ENCODE data around the gene PRDM7. TPM values are rescaled to one million over a fixed set of nuclear protein-coding genes. Genes with fewer than 3 reads are reported as not detected.

PRDM7 gene
- polyA plus RNA-seq, 10 donors, result 0.11 to 0.14 TPM; not detected in 8

DNA sequence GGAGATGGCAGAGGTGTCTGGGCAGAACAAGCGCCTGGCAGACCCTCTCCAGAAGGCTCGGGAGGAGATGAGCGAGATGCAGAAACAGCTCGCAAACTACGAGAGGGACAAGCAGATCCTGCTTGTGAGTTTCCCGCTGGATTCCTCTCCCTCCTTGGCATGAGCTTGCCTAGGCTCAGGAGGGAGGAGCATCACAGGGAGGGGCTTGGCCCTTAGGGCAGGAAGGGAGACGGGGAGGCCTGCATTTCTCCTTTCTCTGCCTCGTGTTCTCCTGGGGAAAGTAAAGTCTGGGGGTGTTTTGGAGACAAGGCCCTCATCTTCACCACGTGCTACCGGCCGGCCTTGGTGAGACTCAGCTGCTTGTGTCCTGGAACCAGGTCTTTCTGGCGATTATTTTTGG is 39.9 kb downstream of the PRDM7 start:
- DNase-seq, result peak in 1 of 3 donors; percentile 44

- no peak for DNase-seq
Observed at GRCh38 chr16:90035902-90036301, 41.2 kb downstream of the PRDM7 start.

DNA sequence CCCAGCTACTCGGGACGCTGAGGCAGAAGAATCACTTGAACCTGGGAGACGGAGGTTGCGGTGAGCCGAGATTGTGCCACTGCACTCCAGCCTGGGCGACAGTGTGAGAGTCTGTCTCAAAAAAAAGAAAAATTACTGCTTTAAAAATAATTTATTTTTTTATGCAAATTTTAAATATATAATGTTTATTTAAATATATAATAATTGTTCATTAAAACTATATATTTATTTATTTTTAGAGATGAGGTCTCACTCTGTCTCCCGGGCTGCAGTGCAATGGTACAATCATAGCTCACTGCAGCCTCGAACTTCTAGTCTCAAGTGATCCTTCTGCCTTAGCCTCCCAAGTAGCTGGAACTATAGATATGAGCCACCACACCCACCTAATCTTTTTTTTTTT is 42.6 kb downstream of the PRDM7 start:
- DNase-seq, result no peak

GRCh38 chr16:90033387-90033786 is 43.7 kb downstream of the PRDM7 start:
- DNase-seq, result no peak

GRCh38 chr16:90032674-90033331 is 44.3 kb downstream of the PRDM7 start:
- DNase-seq, result peak in 2 of 3 donors; percentile 30 to 72

DNA sequence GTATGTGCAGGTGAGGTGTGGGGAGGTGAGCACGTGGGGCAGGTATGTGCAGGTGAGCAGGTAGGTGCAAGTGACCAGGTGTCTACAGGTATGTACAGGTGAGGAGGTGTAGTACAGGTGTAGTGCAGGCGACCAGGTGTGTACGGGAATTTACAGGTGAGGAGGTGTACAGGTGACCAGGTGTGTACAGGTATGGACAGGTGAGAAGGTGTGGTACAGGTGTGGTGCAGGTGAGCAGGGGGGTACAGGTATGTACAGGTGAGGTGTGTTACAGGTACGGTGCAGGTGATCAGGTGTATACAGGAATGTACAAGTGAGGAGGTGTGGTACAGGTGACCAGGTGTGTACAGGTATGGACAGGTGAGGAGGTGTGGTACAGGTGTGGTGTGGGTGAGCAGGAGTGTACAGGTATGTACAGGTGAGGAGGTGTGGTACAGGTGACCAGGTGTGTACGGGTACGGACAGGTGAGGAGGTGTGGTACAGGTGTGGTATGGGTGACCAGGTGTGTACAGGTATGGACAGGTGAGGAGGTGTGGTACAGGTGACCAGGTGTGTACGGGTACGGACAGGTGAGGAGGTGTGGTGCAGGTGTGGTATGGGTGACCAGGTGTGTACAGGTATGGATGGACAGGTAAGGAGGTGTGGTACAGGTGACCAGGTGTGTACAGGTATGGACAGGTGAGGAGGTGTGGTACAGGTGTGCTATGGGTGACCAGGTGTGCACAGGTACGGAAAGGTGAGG is 45.0 kb downstream of the PRDM7 start:
- peak in 1 of 3 donors; percentile 63 for DNase-seq

DNA sequence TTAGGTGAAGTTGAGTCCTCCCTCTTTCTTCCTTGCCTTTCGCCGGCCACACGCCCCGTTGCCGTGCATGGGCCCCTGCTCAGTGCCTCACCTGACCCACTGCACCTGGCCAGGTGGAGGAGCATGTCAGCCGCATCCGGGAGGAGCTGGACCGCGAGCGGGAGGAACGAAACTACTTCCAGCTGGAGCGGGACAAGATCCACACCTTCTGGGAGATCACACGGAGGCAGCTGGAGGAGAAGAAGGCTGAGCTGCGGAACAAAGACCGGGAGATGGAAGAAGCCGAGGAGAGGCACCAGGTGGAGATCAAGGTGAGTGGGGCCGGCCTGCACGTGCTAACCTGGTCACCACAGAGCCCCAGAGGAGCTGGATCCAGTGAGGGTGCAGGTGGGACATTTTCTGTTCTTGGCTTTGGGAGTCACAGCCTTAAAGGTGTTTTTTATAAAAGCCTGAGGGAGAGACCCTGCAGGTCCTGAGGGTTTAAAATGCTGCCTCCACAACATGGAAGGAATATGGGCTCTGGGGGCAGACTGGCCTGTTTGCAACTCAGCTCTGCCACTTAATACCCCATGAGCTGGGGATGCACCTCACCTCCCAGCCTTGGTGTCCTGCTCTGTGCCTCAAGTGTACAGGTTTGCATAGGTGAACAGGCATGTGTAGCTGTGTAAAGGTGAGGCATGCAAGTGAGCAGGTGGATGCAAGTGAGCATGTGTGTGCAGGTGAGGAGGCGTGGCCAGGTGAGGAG is 45.8 kb downstream of the PRDM7 start:
- DNase-seq, result no peak

- no peak for DNase-seq
Observed at GRCh38 chr16:90028985-90029384, 48.1 kb downstream of the PRDM7 start.

DNA sequence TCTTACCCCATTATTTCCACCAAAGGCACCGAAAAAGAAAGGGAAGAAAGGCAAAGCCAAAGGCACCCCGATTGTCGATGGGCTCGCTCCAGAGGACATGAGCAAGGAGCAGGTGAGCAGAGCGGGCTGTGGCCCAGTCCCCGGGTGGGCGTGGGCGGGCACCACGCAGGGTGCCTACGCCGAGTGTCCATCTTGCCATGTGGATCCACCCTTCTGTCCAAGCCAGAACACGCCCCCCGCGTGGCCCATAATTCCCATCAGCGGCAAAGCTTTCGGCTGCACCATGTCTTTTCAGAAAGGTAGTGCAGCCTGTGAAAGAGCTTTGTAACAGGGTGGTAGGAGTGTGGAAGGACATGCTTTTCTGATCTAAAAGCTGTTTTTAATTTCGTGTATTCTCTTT is 49.5 kb downstream of the PRDM7 start:
- DNase-seq, result no peak

DNA sequence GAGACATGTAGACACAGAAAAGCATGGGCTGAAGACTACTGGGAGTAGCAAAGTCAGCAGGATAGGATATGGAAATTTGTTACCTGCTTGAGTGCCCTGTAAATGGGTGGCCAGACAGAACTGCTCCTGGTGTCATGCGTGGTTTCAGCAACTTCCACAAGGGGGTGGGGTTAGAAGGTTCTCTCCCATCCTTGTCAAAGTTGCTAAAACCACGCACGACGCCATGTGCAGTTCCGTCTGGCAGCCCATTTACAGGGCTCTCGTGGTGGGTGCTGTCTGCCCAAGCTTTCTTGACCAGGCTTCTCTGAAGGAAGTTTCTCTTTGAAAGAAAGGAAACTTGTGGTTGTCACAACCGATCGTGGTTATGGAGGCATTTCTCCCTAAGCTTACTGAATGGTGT is 51.0 kb downstream of the PRDM7 start:
- no peak for DNase-seq

DNA sequence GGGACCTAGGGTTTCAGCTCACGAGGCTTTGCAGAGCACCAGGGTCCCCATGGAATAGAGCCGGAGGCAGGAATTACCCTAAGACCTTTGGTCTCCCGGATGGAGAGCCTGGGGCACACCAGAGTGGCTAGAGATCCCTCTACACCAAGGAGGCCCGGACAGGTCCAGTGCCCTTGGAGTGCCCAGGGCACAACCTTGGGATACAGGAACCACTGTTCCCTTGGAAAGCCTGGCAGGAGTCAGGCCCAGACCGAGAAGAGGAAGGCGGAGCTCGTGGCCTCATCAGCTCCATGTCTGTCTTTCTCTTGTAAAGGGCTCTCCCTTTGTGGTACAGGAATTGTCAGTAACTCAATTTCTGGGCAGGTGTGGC is 54.1 kb downstream of the PRDM7 start:
- no peak for DNase-seq

- DNase-seq, result peak; percentile 86 to 95 (median 91)
Observed at GRCh38 chr16:90022209-90023077, 54.7 kb downstream of the PRDM7 start.

- DNase-seq, result no peak
Observed at GRCh38 chr16:90020838-90021382, 56.2 kb downstream of the PRDM7 start.

DNA sequence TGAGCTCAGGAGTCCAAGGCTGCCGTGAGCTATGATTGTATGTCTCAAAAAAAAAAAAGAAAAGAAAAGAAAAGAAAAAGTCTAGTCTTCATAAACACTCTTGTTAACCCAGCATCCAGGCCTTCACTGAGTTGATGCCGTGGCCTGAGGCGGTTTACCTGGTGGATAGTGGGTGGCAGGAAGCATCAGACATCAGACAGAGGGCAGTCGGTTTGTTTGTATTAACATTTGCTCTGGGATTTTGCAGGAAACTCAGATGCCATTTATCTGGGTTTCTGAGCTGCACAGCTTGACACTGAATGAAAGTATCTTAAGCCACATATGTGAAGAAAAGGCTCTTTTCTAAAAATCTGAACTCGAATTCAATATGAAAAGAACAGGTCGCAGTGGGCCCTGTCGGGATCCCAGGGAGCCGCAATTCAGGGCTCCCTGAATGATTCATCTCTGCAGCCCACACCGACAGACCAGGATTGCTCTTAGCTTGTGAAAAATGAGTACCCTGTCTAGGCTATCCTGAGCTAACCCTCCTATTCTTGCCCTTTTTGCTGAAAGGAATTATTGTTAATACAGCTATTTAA is 56.8 kb downstream of the PRDM7 start:
- DNase-seq, result no peak

DNA sequence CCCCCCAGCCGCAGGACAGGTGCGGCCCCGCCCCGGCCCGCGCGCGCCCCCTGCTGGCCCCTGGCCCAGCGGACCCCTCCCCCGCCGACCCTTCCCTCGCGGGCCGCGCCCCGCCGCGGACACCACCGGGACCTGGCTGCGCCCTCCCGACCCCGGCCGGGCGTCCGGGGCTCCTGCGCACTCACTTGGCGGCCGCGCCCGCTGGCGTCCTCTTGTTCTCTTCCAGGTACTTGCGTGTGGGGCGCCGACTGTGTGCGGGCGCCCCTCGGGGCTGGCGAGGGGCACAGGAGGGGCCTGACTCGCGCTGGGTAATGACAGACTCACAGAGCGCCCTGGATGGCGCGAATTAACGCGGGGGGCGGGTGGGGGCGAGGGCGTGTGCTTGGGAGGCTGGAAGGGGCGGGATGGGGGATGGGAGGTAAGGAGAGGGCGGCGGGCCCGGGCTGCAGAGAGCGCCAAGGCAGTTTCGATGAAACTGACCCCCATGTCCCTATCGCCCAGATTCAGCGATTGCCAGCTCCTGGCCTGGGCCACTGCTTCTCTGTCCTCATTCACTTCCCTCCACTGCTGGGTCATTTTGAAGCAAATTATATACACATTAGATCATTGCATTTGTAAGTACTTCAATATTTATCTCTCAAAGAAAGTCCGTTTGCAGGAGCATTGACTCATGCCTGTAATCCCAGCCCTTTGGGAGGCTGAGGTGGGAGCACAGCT is 57.4 kb downstream of the PRDM7 start:
- DNase-seq, result peak; percentile 39 to 60 (median 48)

DNA sequence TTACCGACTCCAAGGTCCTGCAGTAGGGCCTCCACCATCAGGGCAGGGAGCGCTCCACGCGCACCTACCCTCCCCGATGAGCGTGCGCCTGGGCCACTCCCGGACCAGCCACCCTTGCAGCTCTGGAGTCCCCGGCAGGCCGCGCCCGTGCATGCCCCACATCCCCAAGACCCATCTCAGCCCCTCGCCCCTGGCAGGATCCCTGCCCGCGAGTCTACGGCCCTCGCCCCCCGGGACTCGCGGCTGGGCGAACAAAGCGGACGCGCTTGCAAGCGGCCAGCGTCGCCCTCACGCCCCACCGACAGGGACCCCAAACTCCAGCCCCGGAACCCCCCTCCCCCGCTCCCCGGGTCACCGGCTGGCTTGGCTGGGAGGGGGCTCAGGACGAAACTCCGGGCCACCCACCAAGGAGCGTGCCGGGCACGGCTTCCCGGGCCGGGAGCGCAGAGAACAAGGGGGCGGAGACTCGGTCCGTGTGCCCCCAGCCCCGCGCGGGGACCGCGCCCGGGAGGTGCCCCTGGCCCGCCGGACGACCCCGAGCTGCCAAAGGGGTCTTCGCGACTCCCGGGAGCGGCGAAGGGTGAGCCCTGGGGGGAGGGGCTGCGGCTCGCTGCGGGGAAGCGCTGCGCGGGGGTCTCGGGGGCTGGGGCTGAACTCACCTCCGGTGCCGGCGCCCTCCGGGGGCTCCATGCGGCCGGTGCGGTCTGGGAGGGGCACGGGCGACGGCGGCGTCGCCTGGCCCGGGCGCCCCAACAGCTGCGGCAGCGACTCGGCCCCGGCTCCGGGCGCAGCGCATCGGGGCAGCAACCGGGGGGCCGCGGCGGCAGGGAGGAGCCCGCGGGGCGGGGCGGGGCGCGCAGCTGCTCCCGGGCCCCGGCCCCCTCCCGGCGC is 58.2 kb downstream of the PRDM7 start, which contains the start of gene DBNDD1:
TSS of gene DBNDD1 (minus strand) at position 805 of the 891 bp plus-strand sequence. CDS start at position 690, 115 bp downstream.
- peak in 1 of 3 donors; percentile 41 for DNase-seq

DNA sequence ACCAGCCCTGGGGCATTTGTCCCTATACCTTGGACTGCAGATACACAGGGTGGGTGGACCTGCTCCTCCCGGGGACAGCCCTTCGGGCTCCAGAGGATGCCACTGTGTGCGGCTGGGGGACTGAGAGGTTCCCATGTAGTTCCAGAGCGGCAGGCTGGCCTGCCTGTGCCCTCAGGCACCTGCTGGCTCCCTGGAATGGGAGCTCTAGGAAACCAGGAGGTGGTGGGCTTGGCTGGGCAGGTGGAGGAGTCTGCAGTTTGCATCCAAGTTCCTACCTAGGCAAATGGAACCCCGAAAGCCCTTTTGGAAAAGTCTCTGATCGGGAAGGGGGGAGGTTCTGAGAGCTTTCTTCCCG is 58.9 kb downstream of the PRDM7 start:
- no peak for DNase-seq

- no peak for DNase-seq
Observed at GRCh38 chr16:90016339-90016950, 60.7 kb downstream of the PRDM7 start.
